ENCODE data around the gene TMEM229B.
"Not testable (repeated sequence)": the region's sequence is repeated elsewhere in the genome, so short reads cannot be mapped to it uniquely, and the experiment has no call there.

The TMEM229B gene

GRCh38 chr14:67461341-67461985 is 27.1 kb downstream of the TMEM229B start:
- Mint-ChIP-seq H3K4me3 (no peak overlapping the region), H3K27me3 (peaks cover 9% of the 10 kb centered on the region), H3K4me1 (no peaks in the 10 kb centered on the region), H3K36me3 (no peaks in the 10 kb centered on the region), H3K27ac (no peak overlapping the region), H3K9me3 (no peaks in the 10 kb centered on the region)
- no peak for ATAC-seq

DNA sequence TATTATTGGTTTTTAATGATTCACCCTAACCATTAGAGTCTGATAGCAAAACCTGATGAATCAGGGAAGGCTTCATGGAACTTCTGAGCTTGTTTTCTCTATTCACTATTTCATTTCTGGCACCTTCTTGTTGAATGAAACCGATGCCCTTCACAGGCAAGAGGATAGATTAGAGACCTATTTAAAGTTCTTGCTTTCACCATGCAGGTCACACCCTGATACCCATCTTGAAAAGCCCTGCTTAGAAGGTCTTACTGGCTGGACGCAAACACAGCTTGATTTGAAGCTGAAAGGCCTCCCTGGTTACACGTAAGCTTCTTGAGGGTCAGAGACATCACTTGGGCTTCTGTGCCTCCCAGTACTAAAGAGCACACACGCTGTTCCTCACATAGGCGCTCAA is 29.2 kb downstream of the TMEM229B start:
- Mint-ChIP-seq H3K36me3 (no peaks in the 10 kb centered on the region), H3K9me3 (no peaks in the 10 kb centered on the region), H3K27ac (no peak overlapping the region), H3K4me3 (no peak overlapping the region), H3K4me1 (no peaks in the 10 kb centered on the region), H3K27me3 (peaks cover 25% of the 10 kb centered on the region)
- no peak for ATAC-seq

DNA sequence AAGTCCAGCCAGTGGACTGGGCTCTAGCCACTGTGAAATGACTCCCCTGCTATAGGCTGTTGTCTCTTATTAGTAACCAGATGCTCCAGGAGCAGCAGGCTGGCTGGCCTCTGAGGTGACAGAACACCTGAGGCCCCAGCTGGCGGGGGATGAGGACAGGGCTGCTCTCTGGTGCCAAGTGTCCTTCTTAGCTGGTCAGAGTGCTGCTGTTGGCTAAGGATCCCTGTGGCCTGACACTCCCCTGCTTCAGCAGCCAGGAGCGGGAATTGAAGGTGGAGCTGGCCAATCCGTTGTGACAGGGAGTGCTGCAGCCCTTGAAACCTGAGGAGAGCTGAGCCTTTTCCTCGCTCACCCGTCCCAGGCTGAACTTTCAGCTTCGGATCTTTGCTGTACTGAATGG is 30.7 kb downstream of the TMEM229B start:
- no peaks in the 10 kb centered on the region for H3K36me3 Mint-ChIP-seq
- H3K4me3 Mint-ChIP-seq = no peak overlapping the region
- H3K27ac Mint-ChIP-seq = no peak overlapping the region
- peaks cover 25% of the 10 kb centered on the region for H3K27me3 Mint-ChIP-seq
- H3K9me3 Mint-ChIP-seq = no peaks in the 10 kb centered on the region
- no peak for ATAC-seq
- no peaks in the 10 kb centered on the region for H3K4me1 Mint-ChIP-seq

GRCh38 chr14:67456732-67457131 is 31.8 kb downstream of the TMEM229B start:
- no peaks in the 10 kb centered on the region for H3K4me1 Mint-ChIP-seq
- H3K27me3 Mint-ChIP-seq = peaks cover 28% of the 10 kb centered on the region
- H3K27ac Mint-ChIP-seq = no peak overlapping the region
- ATAC-seq = no peak
- H3K9me3 Mint-ChIP-seq = no peaks in the 10 kb centered on the region
- H3K36me3 Mint-ChIP-seq = no peaks in the 10 kb centered on the region
- no peak overlapping the region for H3K4me3 Mint-ChIP-seq

- Mint-ChIP-seq H3K27me3 (peaks cover 34% of the 10 kb centered on the region), H3K36me3 (peaks cover 8% of the 10 kb centered on the region), H3K4me1 (no peaks in the 10 kb centered on the region), H3K27ac (no peak overlapping the region), H3K9me3 (peaks cover 6% of the 10 kb centered on the region), H3K4me3 (no peak overlapping the region)
- ATAC-seq = no peak
These were observed 34.8 kb downstream of the TMEM229B start for GRCh38 chr14:67453575-67454300.

DNA sequence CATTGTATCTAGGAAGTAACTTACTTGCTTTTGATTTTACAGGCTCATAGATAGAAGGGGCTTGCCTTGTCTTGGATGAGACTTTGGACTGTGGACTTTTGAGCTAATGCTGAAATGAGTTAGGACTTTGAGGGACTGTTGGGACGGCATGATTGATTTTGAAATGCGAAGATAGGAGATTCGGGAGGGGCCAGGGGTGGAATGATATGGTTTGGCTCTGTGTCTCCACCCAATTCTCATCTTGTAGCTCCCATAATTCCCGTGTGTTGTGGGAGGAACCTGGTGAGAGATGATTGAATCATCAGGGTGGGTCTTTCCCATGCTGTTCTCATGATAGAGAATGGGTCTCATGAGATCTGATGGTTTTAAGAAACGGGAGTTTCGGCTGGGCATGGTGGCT is 36.9 kb downstream of the TMEM229B start:
- H3K4me1 Mint-ChIP-seq, ATAC-seq, H3K9me3 Mint-ChIP-seq, H3K4me3 Mint-ChIP-seq, H3K36me3 Mint-ChIP-seq, H3K27ac Mint-ChIP-seq: not testable (repeated sequence)
- peaks cover 25% of the 10 kb centered on the region for H3K27me3 Mint-ChIP-seq

- Mint-ChIP-seq H3K4me1 (no peaks in the 10 kb centered on the region), H3K9me3 (peaks cover 6% of the 10 kb centered on the region), H3K27ac (no peak overlapping the region), H3K36me3 (peaks cover 8% of the 10 kb centered on the region), H3K27me3 (peaks cover 9% of the 10 kb centered on the region), H3K4me3 (no peak overlapping the region)
- no peak for ATAC-seq
These were observed 39.4 kb downstream of the TMEM229B start for GRCh38 chr14:67449096-67449495.

GRCh38 chr14:67447033-67447381 is 41.5 kb downstream of the TMEM229B start:
- peaks cover 6% of the 10 kb centered on the region for H3K9me3 Mint-ChIP-seq
- no peak overlapping the region for H3K4me3 Mint-ChIP-seq
- H3K4me1 Mint-ChIP-seq = no peaks in the 10 kb centered on the region
- peaks cover 17% of the 10 kb centered on the region for H3K27me3 Mint-ChIP-seq
- no peak overlapping the region for H3K27ac Mint-ChIP-seq
- no peak for ATAC-seq
- H3K36me3 Mint-ChIP-seq = peaks cover 8% of the 10 kb centered on the region

DNA sequence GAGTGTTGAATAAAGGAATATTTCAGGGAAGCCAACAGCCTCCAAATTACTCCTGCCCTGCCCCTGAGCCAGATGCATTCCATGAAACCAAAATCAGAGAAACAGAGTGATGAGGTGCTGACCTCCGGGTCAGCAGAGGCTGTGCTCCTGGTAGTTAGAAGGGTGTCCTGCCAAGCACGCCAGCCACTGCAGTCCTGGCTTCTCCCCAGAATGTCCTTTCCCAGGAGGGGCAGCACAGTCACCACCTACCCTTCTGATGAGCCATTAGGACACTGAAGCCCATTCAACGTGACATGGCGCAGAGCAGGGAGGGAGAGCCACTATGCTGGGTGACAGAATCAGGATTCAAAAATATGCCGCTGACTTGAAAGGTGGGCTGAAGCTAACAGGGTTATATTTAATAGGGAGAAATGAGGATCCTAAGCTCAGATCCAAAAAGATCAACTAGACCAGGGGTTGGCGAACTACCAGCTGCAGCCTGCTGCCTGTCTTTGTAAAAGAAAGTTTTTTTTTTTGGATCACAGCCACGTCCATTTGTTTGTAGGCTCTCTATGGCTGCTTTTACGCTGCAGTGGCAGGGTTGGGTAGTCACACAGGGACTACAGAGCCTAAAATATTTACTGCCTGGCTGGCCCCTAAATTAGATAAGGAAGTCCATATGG is 42.0 kb downstream of the TMEM229B start:
- Mint-ChIP-seq H3K36me3 (peaks cover 8% of the 10 kb centered on the region), H3K27me3 (peaks cover 12% of the 10 kb centered on the region), H3K4me1 (no peaks in the 10 kb centered on the region), H3K27ac (no peak overlapping the region), H3K4me3 (no peak overlapping the region), H3K9me3 (peaks cover 6% of the 10 kb centered on the region)
- ATAC-seq = no peak

- H3K4me1 Mint-ChIP-seq = no peaks in the 10 kb centered on the region
- no peak overlapping the region for H3K27ac Mint-ChIP-seq
- no peaks in the 10 kb centered on the region for H3K36me3 Mint-ChIP-seq
- H3K4me3 Mint-ChIP-seq = no peak overlapping the region
- H3K27me3 Mint-ChIP-seq = peaks cover 8% of the 10 kb centered on the region
- H3K9me3 Mint-ChIP-seq = no peaks in the 10 kb centered on the region
- ATAC-seq = no peak
These were observed 44.1 kb downstream of the TMEM229B start for GRCh38 chr14:67444395-67444794.

- no peaks in the 10 kb centered on the region for H3K36me3 Mint-ChIP-seq
- ATAC-seq = no peak
- H3K9me3 Mint-ChIP-seq = no peaks in the 10 kb centered on the region
- no peak overlapping the region for H3K27ac Mint-ChIP-seq
- H3K27me3 Mint-ChIP-seq = peaks cover 8% of the 10 kb centered on the region
- H3K4me1 Mint-ChIP-seq = no peaks in the 10 kb centered on the region
- no peak overlapping the region for H3K4me3 Mint-ChIP-seq
These were observed 46.2 kb downstream of the TMEM229B start for GRCh38 chr14:67442139-67442906.

DNA sequence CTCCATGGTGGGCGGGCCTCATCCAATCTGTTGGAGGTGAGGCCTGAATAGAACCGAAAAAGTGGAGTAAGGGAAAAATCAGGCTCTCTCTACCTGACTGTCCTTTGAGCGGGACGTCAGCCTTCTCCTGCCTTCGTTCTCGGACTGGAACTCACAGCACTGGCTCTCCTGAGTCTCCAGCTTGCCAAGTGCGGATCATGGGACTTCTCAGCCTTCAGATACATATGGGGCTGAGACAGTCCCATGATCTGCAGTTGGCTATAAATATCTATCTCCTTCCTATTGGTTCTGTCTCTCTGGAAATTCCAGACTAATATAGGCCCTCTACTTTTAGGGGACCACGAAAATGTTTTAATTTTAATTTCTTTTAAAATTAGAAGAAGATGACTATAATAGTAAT is 46.8 kb downstream of the TMEM229B start:
- no peak for ATAC-seq
- Mint-ChIP-seq H3K4me3 (no peak overlapping the region), H3K27me3 (peaks cover 8% of the 10 kb centered on the region), H3K36me3 (no peaks in the 10 kb centered on the region), H3K9me3 (no peaks in the 10 kb centered on the region), H3K27ac (no peak overlapping the region), H3K4me1 (no peaks in the 10 kb centered on the region)

- Mint-ChIP-seq H3K36me3 (no peaks in the 10 kb centered on the region), H3K27ac (no peak overlapping the region), H3K4me1 (no peaks in the 10 kb centered on the region), H3K27me3 (peaks cover 8% of the 10 kb centered on the region), H3K4me3 (no peak overlapping the region), H3K9me3 (no peaks in the 10 kb centered on the region)
- ATAC-seq = no peak
These were observed 47.3 kb downstream of the TMEM229B start for GRCh38 chr14:67441256-67441655.

DNA sequence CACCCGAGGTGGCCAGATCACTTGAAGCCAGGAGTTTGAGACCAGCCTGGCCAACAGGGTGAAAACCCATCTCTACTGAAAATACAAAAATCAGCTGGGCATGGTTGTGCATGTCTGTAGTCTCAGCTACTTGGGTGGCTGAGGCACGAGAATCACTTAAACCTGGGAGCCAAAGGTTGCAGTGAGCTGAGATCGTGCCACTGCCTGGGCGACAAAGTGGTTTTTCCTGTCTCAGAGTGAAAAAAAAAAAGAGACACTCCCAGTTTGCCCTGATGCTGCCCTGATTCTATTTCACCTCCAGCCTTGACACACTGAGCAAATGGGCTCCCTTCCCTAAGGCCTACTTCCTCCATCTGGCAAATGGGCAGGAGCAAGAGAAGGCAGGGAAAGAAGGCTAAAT is 48.0 kb downstream of the TMEM229B start:
- H3K36me3 Mint-ChIP-seq = no peaks in the 10 kb centered on the region
- no peak overlapping the region for H3K4me3 Mint-ChIP-seq
- H3K9me3 Mint-ChIP-seq = no peaks in the 10 kb centered on the region
- ATAC-seq = no peak
- H3K27ac Mint-ChIP-seq = no peak overlapping the region
- H3K27me3 Mint-ChIP-seq = peaks cover 8% of the 10 kb centered on the region
- no peaks in the 10 kb centered on the region for H3K4me1 Mint-ChIP-seq

- ATAC-seq = no peak
- no peak overlapping the region for H3K27ac Mint-ChIP-seq
- no peaks in the 10 kb centered on the region for H3K36me3 Mint-ChIP-seq
- H3K9me3 Mint-ChIP-seq = no peaks in the 10 kb centered on the region
- peaks cover 8% of the 10 kb centered on the region for H3K4me1 Mint-ChIP-seq
- H3K27me3 Mint-ChIP-seq = peaks cover 8% of the 10 kb centered on the region
- no peak overlapping the region for H3K4me3 Mint-ChIP-seq
These were observed 49.6 kb downstream of the TMEM229B start for GRCh38 chr14:67438969-67439368.
